Stimulated activated CD8-positive, alpha-beta memory T cell treated with anti-CD3 and anti-CD28 coated beads, Interleukin-15, amount 100 ng/mL, for 24 hours (primary cell): ENCODE results near the gene AKR1A1.

Source experiments
- DNase-seq: peaks from one replicate; pipeline ENCODE4 v3.0.0-alpha.2; 2020; ENCODE audit warnings: low read depth

The AKR1A1 gene

GRCh38 chr1:45619149-45619921, 68.7 kb downstream of the AKR1A1 start:
- no peak for DNase-seq
